ENCODE measurements around the gene MCU. TPM values are rescaled to one million over a fixed set of nuclear protein-coding genes. Genes with fewer than 3 reads are reported as not detected.

MCU gene
- total RNA-seq, 1 donor from 2014 or later: 63.8 TPM

- no peak for TF ChIP-seq CTCF (IDR thresholded peaks at IDR 0.05; ENCODE audit: unreplicated experiment)
- peaks cover 32% of the 10 kb centered on the region for H3K4me1 Mint-ChIP-seq (ENCODE audit: low read depth)
Observed at GRCh38 chr10:72731916-72732419, 40.0 kb downstream of the MCU start.

GRCh38 chr10:72732521-72732920 lies 40.6 kb downstream of the MCU start:
- no peak overlapping the region for H3K4me3 Mint-ChIP-seq (ENCODE audit: low read depth)
- no peak for TF ChIP-seq CTCF (IDR thresholded peaks at IDR 0.05; ENCODE audit: unreplicated experiment)
- peaks cover 4% of the 10 kb centered on the region for H3K36me3 Mint-ChIP-seq (ENCODE audit: insufficient read depth)
- H3K27ac Mint-ChIP-seq: no peak overlapping the region
- no peaks in the 10 kb centered on the region for H3K27me3 Mint-ChIP-seq
- H3K9me3 Mint-ChIP-seq (ENCODE audit: low read depth): no peaks in the 10 kb centered on the region
- H3K4me1 Mint-ChIP-seq (ENCODE audit: low read depth): peaks cover 33% of the 10 kb centered on the region
- DNase-seq (ENCODE audit: low spot score, unreplicated experiment): no peak

More at GRCh38 chr10:72731916-72732419, 40.0 kb downstream of the MCU start:
- H3K27me3 Mint-ChIP-seq: no peaks in the 10 kb centered on the region
- peak overlapping the region; percentile 73 for H3K27ac Mint-ChIP-seq
- H3K36me3 Mint-ChIP-seq (ENCODE audit: insufficient read depth): peaks cover 4% of the 10 kb centered on the region
- no peak for DNase-seq (ENCODE audit: low spot score, unreplicated experiment)
- H3K4me3 Mint-ChIP-seq (ENCODE audit: low read depth): no peak overlapping the region
- H3K9me3 Mint-ChIP-seq (ENCODE audit: low read depth): no peaks in the 10 kb centered on the region

GRCh38 chr10:72733989-72734388 lies 42.0 kb downstream of the MCU start:
- no peak overlapping the region for H3K4me3 Mint-ChIP-seq (ENCODE audit: low read depth)
- no peak for DNase-seq (ENCODE audit: low spot score, unreplicated experiment)
- H3K36me3 Mint-ChIP-seq (ENCODE audit: insufficient read depth): peaks cover 2% of the 10 kb centered on the region
- H3K9me3 Mint-ChIP-seq (ENCODE audit: low read depth): no peaks in the 10 kb centered on the region
- H3K27me3 Mint-ChIP-seq: no peaks in the 10 kb centered on the region
- peaks cover 39% of the 10 kb centered on the region for H3K4me1 Mint-ChIP-seq (ENCODE audit: low read depth)
- no peak for TF ChIP-seq CTCF (IDR thresholded peaks at IDR 0.05; ENCODE audit: unreplicated experiment)
- H3K27ac Mint-ChIP-seq: no peak overlapping the region

- H3K27me3 Mint-ChIP-seq: no peaks in the 10 kb centered on the region
- H3K36me3 Mint-ChIP-seq (ENCODE audit: insufficient read depth): peaks cover 4% of the 10 kb centered on the region
- TF ChIP-seq CTCF (IDR thresholded peaks at IDR 0.05; ENCODE audit: unreplicated experiment): no peak
- no peak for DNase-seq (ENCODE audit: low spot score, unreplicated experiment)
- H3K9me3 Mint-ChIP-seq (ENCODE audit: low read depth): no peaks in the 10 kb centered on the region
- peaks cover 41% of the 10 kb centered on the region for H3K4me1 Mint-ChIP-seq (ENCODE audit: low read depth)
- no peak overlapping the region for H3K4me3 Mint-ChIP-seq (ENCODE audit: low read depth)
- peak overlapping the region; percentile 78 for H3K27ac Mint-ChIP-seq
Observed at GRCh38 chr10:72735288-72735936, 43.5 kb downstream of the MCU start.

GRCh38 chr10:72736176-72736827 lies 44.4 kb downstream of the MCU start:
- H3K36me3 Mint-ChIP-seq (ENCODE audit: insufficient read depth): peaks cover 6% of the 10 kb centered on the region
- DNase-seq (ENCODE audit: low spot score, unreplicated experiment): no peak
- peaks cover 43% of the 10 kb centered on the region for H3K4me1 Mint-ChIP-seq (ENCODE audit: low read depth)
- no peaks in the 10 kb centered on the region for H3K9me3 Mint-ChIP-seq (ENCODE audit: low read depth)
- peak overlapping the region; percentile 65 for H3K27ac Mint-ChIP-seq
- no peak overlapping the region for H3K4me3 Mint-ChIP-seq (ENCODE audit: low read depth)
- TF ChIP-seq CTCF (IDR thresholded peaks at IDR 0.05; ENCODE audit: unreplicated experiment): no peak
- no peaks in the 10 kb centered on the region for H3K27me3 Mint-ChIP-seq
